CD4-positive, alpha-beta T cell treated with Interferon gamma for 1 hour (primary cell): ENCODE data around the gene PIP4K2A.
A peak's percentile ranks its signal among the peaks of the same experiment; 100 is the strongest.

Experiments
- DNase-seq: peaks from one replicate; pipeline ENCODE4 v3.0.0-alpha.2; 2020

PIP4K2A gene

DNA sequence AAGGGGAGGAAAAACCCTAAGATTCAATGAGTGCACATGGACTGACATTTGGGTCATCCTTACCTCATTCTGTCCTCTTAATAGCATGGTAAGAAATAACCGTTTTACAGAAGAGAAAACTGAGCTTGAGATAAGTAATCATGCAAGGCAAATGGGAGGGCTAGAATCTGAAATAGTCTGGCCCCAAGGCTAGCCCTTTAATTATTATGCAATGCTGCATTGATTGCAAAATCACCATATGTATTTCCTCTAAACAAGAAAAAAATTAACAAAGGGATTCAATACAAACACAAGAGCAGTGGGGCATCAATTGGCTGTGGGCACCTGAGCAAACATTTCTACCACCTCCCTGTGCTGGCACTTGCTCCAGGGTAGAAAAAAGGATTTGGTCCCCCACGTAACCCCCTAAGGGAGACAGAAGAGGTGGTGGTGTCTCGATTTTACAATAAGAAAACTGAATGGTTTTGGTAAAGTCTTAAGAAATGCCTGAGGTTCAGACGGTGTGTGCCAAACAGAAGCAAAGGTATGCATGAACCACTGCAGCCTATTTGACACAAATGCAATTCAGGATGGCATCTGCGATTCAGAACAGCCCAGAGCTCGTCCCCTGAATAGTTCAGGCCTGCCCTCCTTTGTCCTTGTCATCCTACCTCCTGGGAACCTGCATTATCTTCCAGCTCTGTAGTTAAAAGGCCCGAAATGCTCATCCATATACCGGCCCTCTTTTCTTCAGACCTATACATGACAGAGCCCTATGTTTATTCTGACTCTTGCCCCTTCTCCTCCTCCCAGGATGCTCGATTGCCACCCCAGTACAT, 23.6 kb downstream of the PIP4K2A start:
- DNase-seq = no peak

DNA sequence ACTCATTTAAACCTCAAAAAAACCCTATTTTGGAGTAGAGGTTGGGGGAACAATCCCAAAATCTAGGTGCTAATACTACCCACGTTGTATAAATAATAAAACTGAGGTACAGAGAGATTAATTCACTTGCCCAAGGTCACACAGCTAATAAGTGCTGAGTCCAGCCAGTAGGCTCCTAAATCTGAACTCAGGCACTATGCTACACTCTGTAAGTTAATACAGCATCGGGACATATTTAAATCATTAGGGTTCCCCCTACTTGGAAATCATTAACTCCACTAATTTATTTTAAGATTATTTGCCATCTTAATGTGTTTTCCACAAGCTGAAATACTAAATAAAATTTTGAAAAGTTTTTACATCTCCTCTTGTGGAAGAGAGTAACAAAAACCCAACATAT, 24.2 kb downstream of the PIP4K2A start:
- DNase-seq = no peak

DNA sequence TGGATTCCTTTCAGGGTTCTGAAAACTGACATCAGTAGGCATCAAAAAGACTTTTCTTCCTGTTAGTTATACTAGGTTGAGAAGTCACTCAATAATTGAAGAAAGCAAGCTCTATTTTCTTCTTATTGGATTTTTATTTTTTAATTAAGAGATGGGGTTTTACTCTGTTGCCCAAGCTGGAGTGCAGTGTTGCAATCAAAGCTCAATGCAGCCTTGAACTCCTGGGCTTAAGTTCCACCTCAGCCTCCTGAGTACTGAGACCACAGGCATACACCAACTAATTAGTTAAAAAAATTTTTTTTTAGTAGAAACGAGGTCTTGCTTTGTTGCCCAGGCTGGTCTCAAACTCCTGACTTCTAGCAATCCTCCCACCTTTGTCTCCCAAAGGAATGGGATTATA, 28.0 kb downstream of the PIP4K2A start:
- DNase-seq = no peak

DNA sequence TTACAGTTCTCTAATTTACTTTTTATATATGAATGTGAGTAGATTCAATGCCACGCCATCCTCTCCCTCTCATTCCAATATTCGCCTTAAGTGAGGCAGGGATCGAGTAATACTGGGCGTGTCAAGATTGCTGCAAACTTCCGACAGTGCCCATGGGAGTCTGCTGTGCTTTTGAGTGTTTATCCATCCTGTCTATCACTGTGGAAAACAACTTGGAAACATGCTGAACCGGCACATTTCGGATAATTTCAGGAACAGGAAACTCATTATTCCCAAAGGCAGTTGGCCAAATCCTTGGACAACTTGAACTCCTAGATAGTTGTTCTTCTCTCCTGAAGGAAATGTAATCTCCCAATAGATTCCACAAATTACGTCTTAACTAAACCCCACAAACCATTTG, 28.5 kb downstream of the PIP4K2A start:
- no peak for DNase-seq

DNA sequence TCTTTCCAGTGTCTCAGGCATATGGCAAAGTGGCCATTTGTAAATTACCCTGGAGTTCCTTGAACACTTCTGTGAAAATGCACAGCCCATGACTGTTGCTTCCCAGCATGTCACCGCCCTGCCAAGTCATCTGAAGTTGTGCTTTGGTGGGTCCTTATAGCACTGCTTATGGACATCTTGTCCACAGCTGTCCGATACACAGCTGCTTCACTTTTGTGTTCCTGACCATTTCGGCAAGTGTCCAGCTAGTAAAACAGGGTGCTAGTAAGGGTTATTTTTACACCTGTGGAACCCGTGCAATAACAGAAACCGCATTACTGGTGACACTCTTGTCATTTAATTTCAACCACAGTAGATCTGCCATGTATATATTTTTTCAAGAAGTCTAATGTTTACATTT, 29.7 kb downstream of the PIP4K2A start:
- DNase-seq = no peak

DNA sequence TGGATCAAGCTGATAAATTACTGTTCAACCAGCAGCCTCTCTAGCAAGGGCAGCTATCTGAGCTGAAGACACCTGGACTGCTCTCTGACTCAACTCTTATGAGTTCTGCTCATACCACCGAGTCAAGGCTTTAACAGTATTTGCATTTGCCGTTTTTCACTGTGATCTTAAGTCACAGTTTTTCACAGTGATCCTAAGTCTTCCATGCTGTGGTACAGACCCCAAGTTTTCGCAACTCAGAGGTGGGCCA, 31.3 kb downstream of the PIP4K2A start:
- no peak for DNase-seq

DNA sequence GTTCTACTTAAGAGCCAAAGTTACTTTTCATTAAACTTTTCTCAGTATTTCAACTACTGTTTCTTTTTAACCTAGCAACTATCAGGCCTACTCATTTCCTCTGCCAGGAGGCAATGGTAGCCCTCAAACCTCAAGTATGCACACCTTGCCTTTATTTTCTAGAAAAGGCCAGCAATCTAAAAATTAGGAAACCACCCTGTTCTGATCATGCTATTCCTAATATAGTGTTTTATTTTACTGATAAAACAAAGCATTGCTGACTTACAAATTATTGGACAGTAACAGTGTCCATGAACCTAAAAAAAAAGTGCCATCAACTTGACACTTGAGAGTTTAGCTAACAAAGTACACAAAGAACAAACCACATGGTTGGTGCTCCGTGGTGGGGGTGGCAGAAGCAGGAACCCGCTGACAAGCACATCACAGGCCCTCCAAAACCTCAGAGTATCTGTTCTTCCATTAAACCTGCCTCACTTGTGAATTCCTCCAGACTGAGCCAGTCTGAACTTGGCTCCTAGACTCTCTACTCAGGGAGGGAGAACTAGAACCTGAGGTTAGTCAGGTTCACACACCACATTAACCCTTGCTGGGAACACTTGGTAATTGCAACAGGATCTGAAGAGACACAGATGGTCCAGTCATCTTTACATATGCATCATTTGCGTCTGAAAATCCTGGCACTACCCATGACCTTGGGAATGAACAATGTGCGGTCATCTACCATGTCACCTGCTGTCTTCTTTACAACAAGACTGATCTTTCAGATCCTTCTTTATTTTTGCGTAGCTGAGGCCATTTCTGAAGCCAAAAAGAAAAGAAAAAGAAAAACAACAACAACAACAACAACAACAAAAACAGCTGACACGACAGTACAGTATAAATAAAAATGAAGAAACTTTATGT, 31.9 kb downstream of the PIP4K2A start:
- DNase-seq = peak; percentile 53

DNA sequence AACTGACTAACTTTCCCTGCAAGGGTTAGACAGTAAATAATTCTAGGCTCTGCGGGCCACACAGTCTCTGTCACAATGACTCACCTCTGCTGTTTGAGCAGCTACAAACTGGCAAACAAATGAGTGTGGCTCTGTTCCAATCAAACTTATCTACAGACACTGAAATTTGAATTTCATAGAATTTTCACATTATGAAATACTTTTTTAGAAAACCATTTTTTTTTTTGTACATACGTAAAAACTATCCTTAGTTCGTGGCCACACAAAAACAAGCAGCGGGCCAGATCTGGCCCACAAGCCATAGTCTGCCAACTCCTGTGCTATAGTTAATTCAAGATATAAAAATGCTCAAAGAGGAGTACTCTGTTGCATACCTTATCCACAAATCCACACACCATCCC, 32.6 kb downstream of the PIP4K2A start:
- peak; percentile 45 for DNase-seq

DNA sequence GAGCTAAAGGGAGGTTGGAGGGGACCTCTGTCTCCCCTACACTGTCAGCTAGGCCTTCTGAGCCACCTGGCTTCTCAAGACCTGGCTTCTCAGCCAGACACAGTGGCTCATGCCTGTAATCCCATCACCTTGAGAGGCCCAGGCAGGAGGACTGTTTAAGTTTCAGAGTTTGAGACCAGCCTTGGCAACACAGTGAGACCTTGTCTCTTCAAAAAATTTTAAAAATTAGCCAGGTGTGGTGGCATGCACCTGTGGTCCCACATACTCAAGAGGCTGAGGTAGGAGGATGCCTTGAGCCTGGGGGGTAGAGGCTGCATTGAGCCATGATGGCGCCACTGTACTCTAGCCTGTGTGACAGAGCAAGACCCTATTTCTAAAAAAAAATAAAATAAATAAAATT, 33.1 kb downstream of the PIP4K2A start:
- DNase-seq = no peak

DNA sequence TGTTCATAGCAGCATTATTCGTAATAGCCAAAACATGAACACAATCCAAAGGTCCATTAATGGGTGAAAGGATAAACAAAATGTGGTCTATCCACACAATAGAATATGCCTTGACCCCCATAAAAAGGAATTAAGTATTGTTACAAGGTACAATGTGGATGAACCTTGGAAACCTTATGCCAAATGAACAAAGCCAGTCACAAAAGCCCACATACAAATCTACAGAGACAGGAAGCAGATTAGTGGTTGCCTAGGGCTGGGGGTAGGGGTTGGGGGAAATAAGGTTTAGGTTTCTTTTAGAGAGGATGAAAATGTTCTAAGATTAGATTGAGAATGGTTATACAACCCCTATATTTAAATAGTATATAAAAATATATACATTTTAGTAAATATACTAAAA, 34.8 kb downstream of the PIP4K2A start:
- DNase-seq = no peak

DNA sequence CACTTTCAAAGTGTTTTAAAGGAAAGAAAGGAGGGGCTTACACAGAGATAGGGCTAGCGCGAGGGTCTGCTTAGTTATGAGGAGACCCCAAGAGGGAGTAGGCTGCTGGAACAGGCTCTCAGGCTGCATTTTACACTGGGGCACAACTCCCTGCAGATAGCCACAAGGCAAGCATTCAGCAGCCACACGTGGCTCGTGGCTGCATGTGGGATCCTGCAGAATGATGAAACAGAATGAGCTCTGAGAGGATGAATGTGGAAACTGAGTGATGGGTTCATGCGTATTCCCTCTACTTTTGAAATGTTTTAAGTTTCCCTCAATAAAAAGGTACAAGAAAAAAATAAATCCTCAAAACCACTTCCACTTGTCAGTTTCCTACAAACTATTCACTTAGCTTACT, 37.0 kb downstream of the PIP4K2A start:
- no peak for DNase-seq

DNA sequence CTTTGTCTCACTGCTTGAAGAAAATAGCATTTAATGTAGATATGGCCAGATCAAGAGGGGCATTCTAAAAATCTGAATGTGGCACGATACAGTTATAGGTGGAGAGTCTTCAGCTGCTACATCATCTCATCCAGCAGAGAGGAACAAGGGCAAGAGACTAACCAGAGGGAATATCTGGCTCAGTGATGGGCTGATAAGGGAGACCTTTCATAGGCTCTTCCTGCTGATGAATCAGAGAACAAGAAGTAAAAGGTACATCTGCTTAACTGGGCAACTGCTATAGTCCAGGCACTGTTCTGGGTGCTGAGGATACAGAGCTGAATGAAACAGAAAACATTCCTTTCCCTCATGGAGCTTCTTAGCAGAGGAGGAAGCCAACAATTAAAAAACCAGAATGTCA, 37.9 kb downstream of the PIP4K2A start:
- DNase-seq = no peak

DNA sequence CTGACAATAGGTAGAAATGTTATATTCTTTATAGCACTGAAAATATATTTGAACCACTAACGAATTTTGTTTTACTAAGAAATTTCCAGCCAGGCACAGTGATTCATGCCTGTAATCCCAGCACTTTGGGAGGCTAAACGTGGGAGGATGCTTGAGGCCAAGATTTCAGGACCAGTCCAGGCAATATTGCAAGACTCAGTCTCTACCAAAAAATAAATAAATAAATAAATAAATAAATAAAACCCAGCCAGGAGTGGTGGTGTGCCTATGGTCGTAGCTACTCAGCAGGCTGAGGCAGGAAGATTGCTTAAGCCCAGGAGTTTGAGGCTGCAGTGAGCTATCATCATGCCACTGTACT, 39.8 kb downstream of the PIP4K2A start:
- no peak for DNase-seq

DNA sequence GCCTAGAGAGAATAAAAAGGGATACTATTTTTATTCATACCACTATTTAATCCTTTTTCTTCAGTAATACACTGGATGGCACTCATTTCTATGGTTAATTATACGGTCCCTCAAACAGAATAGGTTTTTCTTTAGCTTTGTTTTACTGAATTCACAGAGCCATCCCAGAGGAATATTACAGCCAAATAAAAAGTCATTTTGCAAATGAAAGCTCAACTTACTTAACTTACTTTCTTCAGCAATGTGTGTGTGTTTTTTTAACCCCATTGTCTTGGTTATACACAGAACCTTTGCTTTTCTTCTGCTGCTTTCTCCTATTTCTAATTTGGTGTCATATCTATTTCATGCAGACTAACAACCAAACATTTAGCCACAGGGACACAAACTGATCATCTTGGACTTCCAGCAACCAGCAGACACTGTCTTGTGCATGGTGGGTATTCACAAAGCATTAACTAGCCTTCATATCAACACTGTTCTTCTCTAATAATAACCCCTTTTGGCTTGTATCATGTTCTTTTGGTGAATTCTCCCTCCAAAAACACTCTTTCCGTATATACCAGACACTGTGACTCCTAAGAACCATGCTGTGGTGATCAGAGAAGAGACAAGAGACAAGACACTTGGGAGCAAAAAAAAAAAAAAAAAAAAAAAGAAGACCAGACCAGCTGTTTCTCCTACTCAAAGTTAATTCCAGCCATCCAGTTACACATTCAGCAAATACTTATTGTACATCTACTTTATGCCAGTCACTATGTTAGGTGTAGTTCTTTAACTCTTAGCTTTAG, 40.4 kb downstream of the PIP4K2A start:
- no peak for DNase-seq

DNA sequence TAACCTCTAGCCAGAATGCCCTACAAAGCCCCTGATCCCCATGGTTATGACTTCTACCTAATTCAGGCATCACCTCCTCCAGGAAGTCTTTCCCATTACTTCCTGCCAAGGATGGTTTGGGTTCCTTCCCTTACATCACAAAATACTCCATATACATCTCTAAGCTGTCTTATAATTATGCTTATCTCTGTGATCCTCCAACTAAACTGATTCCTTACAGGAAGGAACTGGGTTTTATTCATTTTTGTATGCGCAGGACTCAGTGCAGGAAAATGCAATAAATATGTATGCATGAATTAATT, 41.3 kb downstream of the PIP4K2A start:
- no peak for DNase-seq

DNA sequence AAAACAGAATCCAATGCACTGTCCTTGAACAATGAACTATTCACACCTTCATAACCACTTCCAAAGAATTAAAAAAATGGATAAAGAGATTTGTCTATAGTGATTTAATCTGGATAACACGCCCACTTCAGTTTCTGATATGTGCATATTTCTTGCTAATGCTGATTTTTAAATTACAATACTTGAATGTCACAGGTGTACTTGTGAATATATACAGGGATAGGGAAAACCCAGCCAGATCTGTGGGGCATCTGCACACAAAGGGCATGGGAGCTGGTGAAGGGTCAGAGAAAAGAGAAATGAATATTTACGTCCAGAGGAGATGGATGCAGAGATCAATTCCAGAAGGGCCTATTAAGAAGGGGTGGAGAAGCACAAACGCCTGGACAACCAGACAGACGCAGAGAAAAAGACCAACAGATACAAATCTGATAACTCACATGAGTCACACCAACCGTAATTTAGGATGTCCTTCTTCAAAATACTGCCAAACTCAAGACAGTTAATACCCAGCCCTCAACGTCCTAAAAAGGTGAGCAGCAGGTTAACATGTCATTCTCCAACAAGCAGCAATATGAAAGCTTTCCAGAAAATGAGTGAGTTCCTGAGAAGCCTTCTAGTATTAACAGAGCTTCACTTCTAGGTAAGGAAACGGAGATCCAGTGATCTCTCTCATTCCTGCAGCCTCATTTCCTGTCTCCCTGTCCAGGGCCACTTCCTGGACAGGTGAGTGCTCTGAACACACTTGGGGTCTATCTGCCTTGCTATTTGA, 41.9 kb downstream of the PIP4K2A start:
- DNase-seq = no peak

DNA sequence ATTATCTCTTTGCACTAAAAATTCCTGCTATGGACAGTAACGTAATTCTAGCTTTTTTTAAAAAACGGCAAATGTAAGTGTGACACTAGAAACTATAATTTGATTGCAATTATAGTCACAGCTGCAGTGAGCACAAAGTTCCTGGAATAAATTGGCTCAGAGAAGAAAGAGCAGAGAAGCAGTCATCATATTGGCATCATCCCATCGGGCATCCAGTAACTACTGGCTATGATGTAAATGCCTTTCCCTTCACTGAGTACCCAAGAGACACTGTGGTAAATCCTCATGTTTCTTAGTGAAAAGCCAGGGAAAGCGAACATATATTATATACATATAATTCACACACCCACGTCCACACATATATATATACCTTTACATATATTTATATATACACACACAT, 43.6 kb downstream of the PIP4K2A start:
- no peak for DNase-seq

DNA sequence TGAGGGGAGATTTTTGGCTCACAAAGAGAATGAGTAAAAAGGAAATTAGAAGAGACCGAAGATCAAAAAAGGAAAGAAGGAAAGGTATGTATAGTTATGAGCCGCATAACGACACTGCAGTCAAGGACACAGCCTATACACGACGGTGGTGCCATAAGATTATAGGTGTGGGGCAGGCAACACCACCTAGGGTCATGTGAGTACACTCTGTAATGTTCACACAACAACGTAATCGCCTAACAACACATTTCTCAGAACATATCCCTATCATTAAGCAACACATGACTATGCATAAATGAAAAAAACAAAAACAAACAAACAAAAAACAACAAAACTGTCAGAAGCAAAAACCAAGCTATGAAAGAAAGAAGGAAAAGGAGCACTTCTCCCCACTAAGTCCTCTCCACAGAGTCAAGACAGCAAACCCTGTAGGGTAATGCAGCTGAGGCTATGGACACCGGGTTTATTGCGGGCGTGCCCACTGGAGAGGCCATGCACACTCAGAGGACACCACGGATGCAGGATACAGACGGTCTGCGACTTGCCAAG, 45.1 kb downstream of the PIP4K2A start:
- no peak for DNase-seq

DNA sequence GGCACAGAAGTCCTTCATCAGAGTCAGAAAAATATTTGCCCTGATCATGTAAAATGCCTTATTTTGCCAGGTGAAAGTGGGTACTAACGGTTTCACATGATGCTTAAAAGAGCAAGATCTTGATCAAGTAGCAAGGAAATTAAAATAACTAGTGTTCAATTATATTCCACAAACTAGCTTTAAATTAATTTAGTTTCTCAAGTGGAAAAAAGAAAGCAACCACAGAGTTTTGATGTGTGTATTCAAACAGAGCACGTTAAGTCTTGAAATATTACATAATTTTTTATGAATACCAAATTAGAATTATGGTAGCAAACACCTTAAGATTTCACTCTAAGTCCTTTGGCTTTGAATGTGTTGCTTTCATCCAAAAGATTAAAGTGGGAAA, 47.3 kb downstream of the PIP4K2A start:
- DNase-seq = no peak

DNA sequence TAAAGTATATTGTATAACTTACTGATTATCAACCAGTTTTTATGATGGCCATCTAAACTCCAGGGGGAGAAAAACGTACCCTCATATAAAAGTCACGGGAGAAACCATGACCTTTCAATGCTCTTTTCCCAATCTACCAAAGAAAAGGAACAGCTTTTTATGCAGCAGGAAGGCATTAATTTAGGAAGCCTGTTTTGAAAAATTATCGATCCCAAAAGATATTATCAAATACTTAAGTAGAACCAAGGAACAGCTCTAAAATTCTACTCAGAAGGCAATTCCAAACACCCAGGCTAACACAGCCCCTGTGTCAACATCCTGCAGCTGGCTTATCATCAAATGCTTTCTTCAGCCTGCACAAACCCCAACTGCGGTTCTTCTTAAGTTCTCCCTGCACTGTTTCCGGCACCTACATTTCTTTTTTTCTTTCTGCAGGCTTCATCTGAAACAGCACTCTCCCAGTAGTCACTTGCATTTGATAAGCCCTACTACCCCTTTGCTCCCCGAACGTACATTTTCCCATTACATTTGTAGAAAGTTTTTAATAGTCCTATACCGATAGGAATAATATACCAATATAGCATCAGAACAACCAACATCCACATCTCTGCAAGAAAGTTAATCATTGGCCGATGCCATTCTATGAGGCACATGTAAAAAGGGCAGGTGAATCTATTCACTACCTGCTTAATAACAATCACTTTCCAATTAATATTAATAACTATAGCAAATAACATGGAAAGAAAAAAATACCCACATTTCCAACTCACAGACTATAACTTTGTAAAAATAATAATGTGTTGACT, 47.9 kb downstream of the PIP4K2A start:
- DNase-seq = peak; percentile 57

DNA sequence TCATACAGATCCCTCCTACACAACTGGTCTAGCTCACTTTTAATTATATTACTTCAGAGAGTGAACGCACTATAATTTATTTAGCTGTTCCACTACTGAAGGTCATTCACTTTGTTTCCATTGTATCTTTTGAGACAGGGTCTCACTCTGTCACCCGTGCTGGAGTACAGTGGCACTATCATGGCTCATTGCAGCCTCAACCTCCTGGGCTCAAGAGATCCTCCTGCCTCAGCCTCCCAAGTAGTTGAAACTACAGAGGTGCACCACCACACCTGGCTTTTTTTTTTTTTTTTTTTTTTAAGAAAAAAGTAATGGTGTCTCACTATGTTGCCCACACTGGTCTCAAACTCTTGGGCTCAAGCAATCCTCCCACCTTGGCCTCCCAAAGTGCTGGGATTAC, 49.0 kb downstream of the PIP4K2A start:
- no peak for DNase-seq

DNA sequence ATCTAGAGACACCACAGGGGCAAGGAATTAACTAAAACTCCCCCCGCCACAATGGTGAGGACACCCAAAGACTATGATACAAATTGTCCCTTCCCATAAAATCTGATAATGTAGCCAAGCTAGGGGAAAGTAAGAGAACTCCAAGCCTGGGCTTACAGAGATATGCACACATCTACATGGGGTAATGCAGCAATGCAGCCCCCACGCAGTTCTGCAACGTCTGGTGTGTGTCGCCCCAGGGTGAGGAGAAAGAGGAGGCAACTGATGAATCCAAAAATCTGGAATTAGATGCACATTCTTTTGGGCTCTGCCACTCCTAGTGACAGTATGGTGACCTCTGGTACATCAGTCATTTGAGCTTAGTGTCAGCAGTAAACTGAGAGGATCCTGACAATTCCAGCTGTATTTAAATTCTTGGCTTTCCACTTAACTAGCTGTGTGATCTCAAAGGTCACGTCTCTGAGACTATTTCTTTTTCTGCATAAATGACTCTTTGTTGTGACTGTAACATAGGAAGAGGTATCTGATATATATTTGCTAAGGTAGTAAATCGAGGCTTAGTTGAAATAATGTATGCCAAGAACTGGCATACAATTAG, 51.5 kb downstream of the PIP4K2A start:
- no peak for DNase-seq
